Glutamatergic neuron (in vitro differentiated cells): ENCODE measurements around the gene TMEM40. TPM values are rescaled to one million over a fixed set of nuclear protein-coding genes. Genes with fewer than 3 reads are reported as not detected.

Experiments
- DNase-seq: peaks from one replicate; pipeline ENCODE4 v3.0.0; 2022
- H3K27ac Mint-ChIP-seq: one replicate; pipeline ENCODE4 v1.8.0; 2020; ENCODE audit warnings: mild to moderate bottlenecking, mixed read lengths, inconsistent platforms; ENCODE audit not compliant: unreplicated experiment
- H3K27me3 Mint-ChIP-seq: one replicate; pipeline ENCODE4 v1.8.0; 2020; ENCODE audit warnings: mild to moderate bottlenecking, moderate library complexity, mixed read lengths, inconsistent platforms; ENCODE audit not compliant: unreplicated experiment
- H3K36me3 Mint-ChIP-seq: one replicate; pipeline ENCODE4 v1.8.0; 2020; ENCODE audit warnings: mild to moderate bottlenecking, mixed read lengths, inconsistent platforms; ENCODE audit not compliant: unreplicated experiment
- H3K4me1 Mint-ChIP-seq: one replicate; pipeline ENCODE4 v1.8.0; 2020; ENCODE audit warnings: mild to moderate bottlenecking, low read depth, mixed read lengths, inconsistent platforms; ENCODE audit not compliant: unreplicated experiment
- H3K4me3 Mint-ChIP-seq: one replicate; pipeline ENCODE4 v1.8.0; 2020; ENCODE audit warnings: mild to moderate bottlenecking, mixed read lengths, inconsistent platforms; ENCODE audit not compliant: unreplicated experiment
- H3K9me3 Mint-ChIP-seq: one replicate; pipeline ENCODE4 v1.8.0; 2020; ENCODE audit warnings: mild to moderate bottlenecking, moderate library complexity, mixed read lengths, inconsistent platforms; ENCODE audit not compliant: unreplicated experiment
- CTCF ChIP-seq: fragments of 200-600 bp; sonication (generic); IDR thresholded peaks from one replicate; pipeline ENCODE4 v1.5.0; 2021; ENCODE audit not compliant: partially characterized antibody, unreplicated experiment
- long read RNA-seq: library from polyadenylated mRNA; unstranded; transcript quantifications from one replicate; pipeline ENCODE4 v2.0.0, GENCODE V29; 2020; ENCODE audit not compliant: unreplicated experiment
- total RNA-seq: library from RNA; stranded (reverse); fragmentation: NEBNext Ultra II Directional; extraction: Animal tissue kit (Norgen Biotek cat#: 25700); gene quantifications from one replicate; pipeline ENCODE4 v1.2.1, GENCODE V29; 2021; ENCODE audit not compliant: unreplicated experiment

TMEM40 gene
- not detected for total RNA-seq
- long read RNA-seq, result 0 reads

GRCh38 chr3:12759097-12759679 lies at the start of gene TMEM40:
TMEM40 (minus strand) TSS chr3:12759259; CDS start chr3:12749832, 9,427 bp downstream.
- no peak within 1 kb of the TSS for H3K27ac Mint-ChIP-seq
- no peak for TF ChIP-seq CTCF
- peaks cover 7% of the 10 kb centered on the region for H3K27me3 Mint-ChIP-seq
- no peak within 1 kb of the TSS for H3K4me3 Mint-ChIP-seq
- DNase-seq, result no peak
- H3K9me3 Mint-ChIP-seq, result no peaks in the 10 kb centered on the region
- H3K4me1 Mint-ChIP-seq, result peaks cover 9% of the 10 kb centered on the region
- no peaks in the 10 kb centered on the region for H3K36me3 Mint-ChIP-seq

GRCh38 chr3:12808587-12808986 lies 49.5 kb upstream of the TMEM40 start:
- no peak overlapping the region for H3K27ac Mint-ChIP-seq
- peaks cover 3% of the 10 kb centered on the region for H3K4me1 Mint-ChIP-seq
- DNase-seq, result no peak
- peaks cover 4% of the 10 kb centered on the region for H3K9me3 Mint-ChIP-seq
- peak overlapping the region; percentile 9 for H3K4me3 Mint-ChIP-seq
- TF ChIP-seq CTCF, result no peak
- H3K36me3 Mint-ChIP-seq, result no peaks in the 10 kb centered on the region
- peaks cover 6% of the 10 kb centered on the region for H3K27me3 Mint-ChIP-seq

GRCh38 chr3:12807601-12808359 lies 48.7 kb upstream of the TMEM40 start:
- peaks cover 3% of the 10 kb centered on the region for H3K4me1 Mint-ChIP-seq

GRCh38 chr3:12807066-12807465 lies 48.0 kb upstream of the TMEM40 start:
- H3K4me3 Mint-ChIP-seq, result no peak overlapping the region
- H3K27me3 Mint-ChIP-seq, result peaks cover 6% of the 10 kb centered on the region
- peaks cover 3% of the 10 kb centered on the region for H3K9me3 Mint-ChIP-seq
- H3K4me1 Mint-ChIP-seq, result peaks cover 3% of the 10 kb centered on the region
- no peaks in the 10 kb centered on the region for H3K36me3 Mint-ChIP-seq
- DNase-seq, result no peak
- TF ChIP-seq CTCF, result no peak
- no peak overlapping the region for H3K27ac Mint-ChIP-seq

More at GRCh38 chr3:12807601-12808359, 48.7 kb upstream of the TMEM40 start:
- Mint-ChIP-seq H3K27me3 (peaks cover 6% of the 10 kb centered on the region), H3K4me3 (no peak overlapping the region), H3K9me3 (peaks cover 3% of the 10 kb centered on the region), H3K36me3 (no peaks in the 10 kb centered on the region), H3K27ac (no peak overlapping the region)
- no peak for DNase-seq
- TF ChIP-seq CTCF, result peak; percentile 13

- no peaks in the 10 kb centered on the region for H3K4me1 Mint-ChIP-seq
- H3K36me3 Mint-ChIP-seq, result no peaks in the 10 kb centered on the region
- peaks cover 2% of the 10 kb centered on the region for H3K9me3 Mint-ChIP-seq
- H3K4me3 Mint-ChIP-seq, result no peak overlapping the region
- TF ChIP-seq CTCF, result no peak
- DNase-seq, result no peak
- H3K27ac Mint-ChIP-seq, result no peak overlapping the region
- peaks cover 2% of the 10 kb centered on the region for H3K27me3 Mint-ChIP-seq
These were observed 44.3 kb upstream of the TMEM40 start for GRCh38 chr3:12803371-12803770.
